Measurements from ENCODE around the gene TK2.

Gene TK2

GRCh38 chr16:66551788-66552285 is 1.9 kb upstream of the TK2 start:
- Mint-ChIP-seq H3K4me1 (peaks cover 80% of the 10 kb centered on the region), H3K27ac (ENCODE audit: low read depth) (peak overlapping the region; percentile 96), H3K27me3 (no peaks in the 10 kb centered on the region), H3K4me3 (peak overlapping the region; percentile 91), H3K9me3 (no peaks in the 10 kb centered on the region), H3K36me3 (ENCODE audit: insufficient read depth) (peaks cover 33% of the 10 kb centered on the region)
- ATAC-seq (replicated peaks; ENCODE audit: extremely low read depth, poor library complexity, severe bottlenecking) (no peak), DNase-seq (ENCODE audit: low spot score in 2 of 2) (no peak)

- Mint-ChIP-seq H3K36me3 (ENCODE audit: insufficient read depth) (peaks cover 33% of the 10 kb centered on the region), H3K4me1 (peaks cover 79% of the 10 kb centered on the region), H3K27ac (ENCODE audit: low read depth) (peak overlapping the region; percentile 96), H3K9me3 (no peaks in the 10 kb centered on the region), H3K27me3 (no peaks in the 10 kb centered on the region), H3K4me3 (peak overlapping the region; percentile 91)
- peak; percentile 30 to 39 for DNase-seq (ENCODE audit: low spot score in 2 of 2)
- ATAC-seq (replicated peaks; ENCODE audit: extremely low read depth, poor library complexity, severe bottlenecking) = peak; percentile 20
Observed at GRCh38 chr16:66551348-66551759, 1.4 kb upstream of the TK2 start.

- H3K36me3 Mint-ChIP-seq (ENCODE audit: insufficient read depth) = peaks cover 29% of the 10 kb centered on the region
- H3K9me3 Mint-ChIP-seq = no peaks in the 10 kb centered on the region
- H3K27me3 Mint-ChIP-seq = no peaks in the 10 kb centered on the region
- no peak for DNase-seq (ENCODE audit: low spot score in 2 of 2)
- ATAC-seq (replicated peaks; ENCODE audit: extremely low read depth, poor library complexity, severe bottlenecking) = no peak
- H3K4me3 Mint-ChIP-seq = peak overlapping the region; percentile 69
- peaks cover 55% of the 10 kb centered on the region for H3K4me1 Mint-ChIP-seq
- peak overlapping the region; percentile 74 for H3K27ac Mint-ChIP-seq (ENCODE audit: low read depth)
Observed at GRCh38 chr16:66548868-66549267, 1.1 kb downstream of the TK2 start.

- Mint-ChIP-seq H3K4me1 (peaks cover 47% of the 10 kb centered on the region), H3K4me3 (peak overlapping the region; percentile 14), H3K9me3 (no peaks in the 10 kb centered on the region), H3K36me3 (ENCODE audit: insufficient read depth) (peaks cover 25% of the 10 kb centered on the region), H3K27ac (ENCODE audit: low read depth) (peak overlapping the region; percentile 74), H3K27me3 (no peaks in the 10 kb centered on the region)
- DNase-seq (ENCODE audit: low spot score in 2 of 2) = no peak
- no peak for ATAC-seq (replicated peaks; ENCODE audit: extremely low read depth, poor library complexity, severe bottlenecking)
Observed at GRCh38 chr16:66548068-66548467, 1.9 kb downstream of the TK2 start.

GRCh38 chr16:66547101-66547989 is 2.6 kb downstream of the TK2 start:
- no peaks in the 10 kb centered on the region for H3K9me3 Mint-ChIP-seq
- peaks cover 41% of the 10 kb centered on the region for H3K4me1 Mint-ChIP-seq
- DNase-seq (ENCODE audit: low spot score in 2 of 2) = no peak
- H3K36me3 Mint-ChIP-seq (ENCODE audit: insufficient read depth) = peaks cover 20% of the 10 kb centered on the region
- H3K4me3 Mint-ChIP-seq = no peak overlapping the region
- H3K27ac Mint-ChIP-seq (ENCODE audit: low read depth) = peak overlapping the region; percentile 74
- H3K27me3 Mint-ChIP-seq = no peaks in the 10 kb centered on the region
- no peak for ATAC-seq (replicated peaks; ENCODE audit: extremely low read depth, poor library complexity, severe bottlenecking)

GRCh38 chr16:66544016-66544757 is 5.7 kb downstream of the TK2 start:
- DNase-seq (ENCODE audit: low spot score in 2 of 2) (no peak), ATAC-seq (replicated peaks; ENCODE audit: extremely low read depth, poor library complexity, severe bottlenecking) (no peak)
- Mint-ChIP-seq H3K27ac (ENCODE audit: low read depth) (no peak overlapping the region), H3K27me3 (no peaks in the 10 kb centered on the region), H3K4me1 (peaks cover 37% of the 10 kb centered on the region), H3K36me3 (ENCODE audit: insufficient read depth) (peaks cover 6% of the 10 kb centered on the region), H3K9me3 (no peaks in the 10 kb centered on the region), H3K4me3 (no peak overlapping the region)

GRCh38 chr16:66543541-66543940 is 6.4 kb downstream of the TK2 start:
- H3K9me3 Mint-ChIP-seq = no peaks in the 10 kb centered on the region
- peaks cover 35% of the 10 kb centered on the region for H3K4me1 Mint-ChIP-seq
- H3K27ac Mint-ChIP-seq (ENCODE audit: low read depth) = no peak overlapping the region
- no peaks in the 10 kb centered on the region for H3K27me3 Mint-ChIP-seq
- no peak for ATAC-seq (replicated peaks; ENCODE audit: extremely low read depth, poor library complexity, severe bottlenecking)
- peaks cover 6% of the 10 kb centered on the region for H3K36me3 Mint-ChIP-seq (ENCODE audit: insufficient read depth)
- DNase-seq (ENCODE audit: low spot score in 2 of 2) = no peak
- no peak overlapping the region for H3K4me3 Mint-ChIP-seq

- H3K36me3 Mint-ChIP-seq (ENCODE audit: insufficient read depth) = peaks cover 2% of the 10 kb centered on the region
- H3K27ac Mint-ChIP-seq (ENCODE audit: low read depth) = no peak overlapping the region
- H3K4me1 Mint-ChIP-seq = peaks cover 23% of the 10 kb centered on the region
- no peak for DNase-seq (ENCODE audit: low spot score in 2 of 2)
- no peak overlapping the region for H3K4me3 Mint-ChIP-seq
- no peaks in the 10 kb centered on the region for H3K9me3 Mint-ChIP-seq
- no peaks in the 10 kb centered on the region for H3K27me3 Mint-ChIP-seq
- ATAC-seq (replicated peaks; ENCODE audit: extremely low read depth, poor library complexity, severe bottlenecking) = no peak
Observed at GRCh38 chr16:66542396-66542795, 7.5 kb downstream of the TK2 start.

- H3K36me3 Mint-ChIP-seq (ENCODE audit: insufficient read depth) = peaks cover 2% of the 10 kb centered on the region
- H3K4me3 Mint-ChIP-seq = no peak overlapping the region
- H3K9me3 Mint-ChIP-seq = no peaks in the 10 kb centered on the region
- no peaks in the 10 kb centered on the region for H3K27me3 Mint-ChIP-seq
- DNase-seq (ENCODE audit: low spot score in 2 of 2) = no peak
- H3K4me1 Mint-ChIP-seq = peaks cover 19% of the 10 kb centered on the region
- no peak overlapping the region for H3K27ac Mint-ChIP-seq (ENCODE audit: low read depth)
- ATAC-seq (replicated peaks; ENCODE audit: extremely low read depth, poor library complexity, severe bottlenecking) = no peak
Observed at GRCh38 chr16:66541388-66542355, 8.2 kb downstream of the TK2 start.

GRCh38 chr16:66539623-66540469 is 10.1 kb downstream of the TK2 start:
- Mint-ChIP-seq H3K4me3 (peak overlapping the region; percentile 22), H3K4me1 (peaks cover 19% of the 10 kb centered on the region), H3K9me3 (no peaks in the 10 kb centered on the region), H3K27me3 (no peaks in the 10 kb centered on the region), H3K27ac (ENCODE audit: low read depth) (peak overlapping the region; percentile 82), H3K36me3 (ENCODE audit: insufficient read depth) (peaks cover 2% of the 10 kb centered on the region)
- peak; percentile 56 for ATAC-seq (replicated peaks; ENCODE audit: extremely low read depth, poor library complexity, severe bottlenecking)
- DNase-seq (ENCODE audit: low spot score in 2 of 2) = no peak

- no peak for DNase-seq (ENCODE audit: low spot score in 2 of 2)
- no peak for ATAC-seq (replicated peaks; ENCODE audit: extremely low read depth, poor library complexity, severe bottlenecking)
- Mint-ChIP-seq H3K36me3 (ENCODE audit: insufficient read depth) (peaks cover 2% of the 10 kb centered on the region), H3K27ac (ENCODE audit: low read depth) (peak overlapping the region; percentile 82), H3K4me1 (peaks cover 24% of the 10 kb centered on the region), H3K4me3 (peak overlapping the region; percentile 22), H3K9me3 (no peaks in the 10 kb centered on the region), H3K27me3 (no peaks in the 10 kb centered on the region)
Observed at GRCh38 chr16:66538910-66539309, 11.0 kb downstream of the TK2 start.

Data from central memory CD8-positive, alpha-beta T cell (primary cell).